ENCODE data around the gene CDKAL1.

CDKAL1 gene

DNA sequence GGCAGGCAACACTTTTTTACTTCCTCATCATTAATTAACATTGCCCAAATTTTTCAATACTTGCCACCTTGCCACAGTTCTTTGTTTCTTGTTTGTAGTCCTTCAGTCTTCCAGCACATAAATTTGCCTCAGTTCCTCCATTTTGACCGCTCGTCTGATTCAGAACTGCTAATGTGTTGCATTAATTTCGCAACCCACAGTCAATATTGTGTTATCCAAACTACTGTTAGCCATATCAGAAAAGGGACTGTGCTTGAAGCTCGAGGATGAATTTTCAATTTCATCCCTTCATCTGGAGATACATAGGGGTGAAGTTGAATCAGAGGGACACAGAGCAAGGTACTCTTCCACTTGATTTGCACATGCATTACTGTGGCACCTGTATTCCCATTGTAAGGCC, 421.5 kb downstream of the CDKAL1 start:
- DNase-seq (ENCODE audit: low read depth, low spot score) = no peak

DNA sequence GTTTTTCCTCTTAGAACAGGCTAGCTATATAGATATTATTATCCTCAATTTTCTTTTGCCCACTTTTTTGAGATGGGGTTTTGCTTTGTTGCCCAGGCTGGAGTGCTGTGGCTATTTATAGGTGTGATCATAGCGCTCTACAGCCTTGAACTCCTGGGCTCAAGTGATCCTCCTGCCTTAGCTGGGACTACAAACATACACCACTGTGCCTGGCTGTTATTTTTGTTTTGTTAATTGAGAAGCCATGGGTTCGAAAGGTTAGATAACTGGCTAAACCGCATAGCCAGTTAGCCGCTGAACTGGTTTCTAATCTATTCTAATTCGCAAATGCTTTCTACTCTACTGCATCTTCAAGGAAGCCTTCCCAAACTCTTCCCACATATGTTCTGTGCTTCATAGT, 425.8 kb downstream of the CDKAL1 start:
- DNase-seq (ENCODE audit: low read depth, low spot score) = no peak

DNA sequence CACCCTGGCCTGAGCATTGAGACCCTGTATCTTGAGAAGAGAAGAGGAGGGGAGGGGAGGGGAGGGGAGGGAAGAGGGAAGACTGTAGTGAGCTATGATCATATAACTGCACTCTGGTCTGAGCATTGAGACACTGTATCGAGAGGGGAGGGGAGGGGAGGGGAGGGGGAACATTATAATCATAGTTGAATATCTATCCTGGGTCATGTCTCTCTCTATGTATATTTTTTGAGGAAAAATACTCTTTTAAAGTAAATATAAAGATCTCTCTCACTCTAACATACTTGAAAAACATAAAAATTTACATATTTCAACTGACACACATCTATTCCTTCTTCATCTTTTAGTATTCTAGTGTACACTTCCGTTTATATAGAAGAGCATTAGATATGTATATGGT, 431.0 kb downstream of the CDKAL1 start:
- DNase-seq (ENCODE audit: low read depth, low spot score) = no peak

DNA sequence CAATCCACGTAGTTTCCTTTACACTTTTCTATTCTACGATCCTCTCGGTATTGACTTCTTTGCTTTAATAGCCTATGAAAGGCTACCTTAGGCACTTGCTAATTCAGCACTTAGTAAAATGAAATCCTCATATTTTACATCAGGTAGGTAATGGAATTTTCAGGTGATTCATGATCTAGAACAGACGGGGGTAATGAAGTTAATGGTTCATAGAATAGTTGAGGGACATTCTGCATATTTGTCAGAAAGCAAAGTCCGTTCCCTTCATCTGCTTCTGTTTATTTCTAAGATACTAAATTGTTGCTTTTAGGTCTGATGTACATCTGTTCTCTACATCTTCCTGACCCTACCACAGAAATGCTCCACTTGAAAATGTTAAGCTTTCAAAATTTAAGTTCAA, 431.7 kb downstream of the CDKAL1 start:
- no peak for DNase-seq (ENCODE audit: low read depth, low spot score)

DNA sequence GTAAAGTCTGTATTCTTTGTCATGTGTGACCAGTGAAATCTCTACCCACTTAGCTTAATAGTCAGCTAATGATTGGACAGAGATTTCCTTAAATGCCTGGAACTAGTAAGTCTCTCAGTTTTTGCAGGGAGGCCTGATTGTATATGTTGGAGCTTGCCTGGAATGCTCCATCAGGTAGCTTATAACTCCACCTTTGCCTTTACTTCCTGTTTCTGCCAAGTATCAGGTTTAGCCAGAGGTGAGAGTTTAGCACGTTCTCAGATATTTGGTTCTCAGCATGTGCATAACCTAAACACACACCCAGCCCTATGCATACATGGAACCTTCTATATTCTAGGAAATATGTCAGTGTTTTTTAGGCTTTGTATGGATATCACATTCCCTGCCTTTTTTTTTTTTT, 435.3 kb downstream of the CDKAL1 start:
- DNase-seq (ENCODE audit: low read depth, low spot score) = no peak

DNA sequence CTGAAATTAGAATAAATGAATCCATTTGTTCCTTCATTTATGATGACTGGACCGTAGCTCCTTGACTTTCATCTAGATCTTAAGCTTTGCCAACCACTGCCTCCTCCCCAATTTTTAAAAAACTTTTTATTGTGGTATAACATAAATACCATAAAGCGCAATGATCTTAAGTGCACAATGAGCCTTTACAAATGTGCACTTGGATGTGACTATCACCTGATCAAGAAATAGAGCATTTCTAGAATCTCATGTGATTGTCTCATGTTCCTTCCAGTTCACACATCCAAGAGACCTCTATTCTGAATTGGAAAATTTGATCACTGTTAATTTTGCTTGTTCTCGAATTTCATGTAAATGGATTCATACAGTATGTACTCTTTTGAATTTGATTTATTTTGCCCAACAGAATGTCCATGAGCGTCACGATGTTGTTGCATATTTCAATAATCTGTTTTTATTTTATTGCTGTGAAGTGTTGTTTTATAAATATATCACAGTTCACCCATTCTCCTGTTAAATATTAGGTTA, 442.2 kb downstream of the CDKAL1 start:
- no peak for DNase-seq (ENCODE audit: low read depth, low spot score)

DNA sequence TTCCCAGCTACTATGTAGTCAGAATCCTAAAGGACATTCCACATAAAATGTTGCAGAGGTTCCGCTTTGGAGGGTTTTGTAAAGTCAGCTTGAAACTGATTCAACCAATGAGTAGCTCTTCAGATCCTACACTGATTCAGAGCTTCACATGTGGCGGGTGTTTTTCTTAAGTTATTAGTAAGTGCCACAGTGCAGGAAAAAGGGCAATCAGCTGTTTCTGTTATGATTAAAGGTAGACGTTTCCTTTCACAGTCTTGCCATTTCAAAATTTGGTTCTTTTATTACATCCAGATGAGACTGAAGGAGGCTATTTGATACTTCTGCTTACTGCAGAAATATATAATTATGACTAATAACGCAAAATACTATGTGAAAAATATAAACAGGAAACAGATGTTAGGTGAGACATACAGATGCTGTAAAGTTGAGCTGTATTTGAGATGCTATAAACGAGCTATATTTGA, 443.9 kb downstream of the CDKAL1 start:
- no peak for DNase-seq (ENCODE audit: low read depth, low spot score)

DNA sequence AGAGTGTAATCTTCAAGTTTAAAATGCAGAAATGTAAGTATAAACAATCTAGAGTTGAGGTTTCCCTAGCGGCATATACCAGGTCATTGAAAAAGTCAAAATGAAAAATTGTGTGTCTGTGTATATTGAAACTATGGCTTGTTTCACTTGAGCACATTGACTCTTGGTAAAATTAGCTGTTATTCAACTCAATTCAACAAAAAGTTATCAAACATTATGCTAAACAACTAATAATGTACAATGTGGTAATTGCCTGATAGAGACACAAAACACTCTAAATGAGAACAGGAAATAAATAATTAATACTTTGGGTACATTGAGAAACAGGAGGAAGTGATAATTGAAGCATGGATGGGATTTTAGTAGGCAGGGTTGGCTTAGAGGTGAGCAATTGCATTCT, 444.8 kb downstream of the CDKAL1 start:
- DNase-seq (ENCODE audit: low read depth, low spot score) = no peak

DNA sequence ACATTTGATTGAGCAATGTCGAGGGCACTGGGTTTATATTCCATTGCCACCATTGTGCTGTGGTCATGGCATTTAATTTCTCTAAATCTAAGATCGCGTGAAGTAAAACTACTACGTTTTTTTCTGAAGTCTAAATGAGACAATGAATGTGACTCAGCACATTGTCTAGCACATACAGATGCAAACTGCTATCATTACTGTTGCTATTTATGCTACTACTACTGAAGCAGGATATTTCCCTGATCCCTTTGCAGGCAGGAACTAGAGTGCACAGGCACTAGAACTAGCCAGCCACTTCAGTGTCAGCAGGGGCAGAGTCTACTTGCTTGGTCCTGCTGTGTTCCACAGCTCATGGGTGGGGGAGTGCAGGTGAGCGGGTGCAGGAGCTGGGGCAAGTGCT, 449.7 kb downstream of the CDKAL1 start:
- DNase-seq (ENCODE audit: low read depth, low spot score) = no peak

DNA sequence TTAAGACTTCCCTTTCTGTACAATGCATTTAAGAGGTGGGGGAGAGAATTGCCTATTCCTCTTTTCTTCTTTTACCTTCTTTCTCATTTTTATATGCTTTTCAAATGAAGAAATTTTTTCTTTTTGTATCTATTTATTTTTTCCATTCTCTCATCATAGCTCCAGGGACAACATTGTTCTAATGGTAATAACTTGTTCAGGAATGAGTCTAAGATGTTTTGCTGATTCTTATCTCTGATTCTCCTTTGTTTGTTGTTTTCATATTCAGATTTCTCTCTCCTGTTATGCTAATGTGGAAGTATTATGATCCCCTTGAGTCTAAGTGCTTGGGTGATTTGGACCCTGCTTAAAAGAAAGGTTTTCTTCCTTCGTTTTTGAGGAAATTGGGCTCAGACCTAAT, 451.6 kb downstream of the CDKAL1 start:
- no peak for DNase-seq (ENCODE audit: low read depth, low spot score)

DNA sequence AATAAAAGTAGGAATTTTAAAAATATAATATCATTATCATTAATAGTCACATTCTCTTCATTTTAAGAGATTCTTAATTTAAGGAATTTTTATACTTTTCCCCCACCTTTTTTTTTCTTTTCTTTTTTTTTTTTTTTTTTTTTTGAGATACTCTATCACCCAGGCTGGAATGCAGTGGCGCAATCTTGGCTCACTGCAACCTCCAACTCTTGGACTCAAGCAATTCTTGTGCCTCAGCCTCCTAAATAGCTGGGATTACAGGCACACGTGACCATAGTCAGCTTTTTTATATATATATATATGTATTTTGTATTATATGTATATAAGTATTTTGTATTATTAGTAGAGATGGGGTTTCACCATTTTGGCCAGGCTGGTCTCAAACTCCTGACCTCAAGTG, 457.7 kb downstream of the CDKAL1 start:
- DNase-seq (ENCODE audit: low read depth, low spot score) = no peak

DNA sequence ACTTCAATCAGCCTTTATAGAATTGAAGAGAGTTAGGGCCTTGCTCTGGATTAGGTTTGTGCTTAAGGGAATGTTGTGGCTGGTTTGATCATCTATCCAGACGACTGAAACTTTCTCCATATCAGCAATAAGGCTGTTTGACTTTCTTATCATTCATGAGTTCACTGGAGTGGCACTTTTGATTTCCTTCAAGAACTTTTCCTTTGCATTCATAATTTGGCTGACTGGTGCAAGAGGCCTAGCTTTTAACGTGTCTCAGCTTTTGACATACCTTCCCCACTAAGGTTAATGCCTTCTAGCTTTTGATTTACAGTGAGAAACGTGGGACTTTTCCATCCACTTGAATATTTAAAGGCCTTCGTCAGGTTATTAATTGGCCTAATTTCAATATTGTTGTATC, 461.8 kb downstream of the CDKAL1 start:
- DNase-seq (ENCODE audit: low read depth, low spot score) = no peak

DNA sequence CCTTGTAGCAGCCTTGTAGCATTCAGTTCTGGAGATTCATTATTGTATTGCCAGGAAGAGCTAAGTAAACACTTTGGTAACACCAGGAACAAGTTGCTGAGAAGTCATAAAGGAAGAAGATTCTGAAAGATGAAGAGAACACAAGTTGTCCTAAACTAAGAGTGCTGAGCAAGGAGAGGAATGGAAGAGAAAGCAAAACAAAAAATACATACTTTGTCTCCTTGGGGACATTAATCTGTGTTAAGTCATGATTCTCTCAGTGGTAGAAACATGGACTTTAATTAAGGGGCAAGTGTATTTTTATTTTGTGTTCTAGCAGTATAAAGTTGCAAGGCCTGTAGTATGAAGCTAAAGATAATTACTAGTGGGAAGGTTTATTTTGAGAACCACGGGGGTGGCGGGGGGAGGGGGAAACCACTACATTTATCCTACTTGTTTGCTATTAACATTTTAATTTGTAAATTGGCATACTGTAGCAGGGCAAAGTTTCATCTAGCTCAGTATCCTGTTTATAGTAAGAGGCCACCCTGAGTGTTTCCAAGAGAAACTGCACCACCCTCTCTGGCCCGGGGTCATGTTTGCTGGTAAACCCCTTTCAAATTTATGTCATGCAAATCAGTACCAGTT, 463.0 kb downstream of the CDKAL1 start:
- no peak for DNase-seq (ENCODE audit: low read depth, low spot score)

DNA sequence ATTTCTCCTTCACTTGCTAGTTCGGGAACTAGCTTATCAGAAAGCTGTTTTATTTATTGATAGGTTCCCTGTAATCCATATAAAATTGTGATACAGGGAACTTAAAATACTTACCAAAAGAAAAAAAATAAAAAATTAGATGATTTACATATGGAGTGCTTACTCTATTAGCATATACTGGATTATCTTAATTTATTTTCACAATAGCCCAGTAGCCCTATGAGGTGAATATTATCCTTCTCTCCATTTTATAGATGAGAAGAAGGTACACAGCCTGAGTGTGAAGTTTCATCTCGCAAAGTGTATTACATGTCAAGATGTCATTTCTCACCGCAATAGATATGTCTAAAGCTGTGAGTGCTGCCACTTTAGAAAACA, 463.5 kb downstream of the CDKAL1 start:
- no peak for DNase-seq (ENCODE audit: low read depth, low spot score)

DNA sequence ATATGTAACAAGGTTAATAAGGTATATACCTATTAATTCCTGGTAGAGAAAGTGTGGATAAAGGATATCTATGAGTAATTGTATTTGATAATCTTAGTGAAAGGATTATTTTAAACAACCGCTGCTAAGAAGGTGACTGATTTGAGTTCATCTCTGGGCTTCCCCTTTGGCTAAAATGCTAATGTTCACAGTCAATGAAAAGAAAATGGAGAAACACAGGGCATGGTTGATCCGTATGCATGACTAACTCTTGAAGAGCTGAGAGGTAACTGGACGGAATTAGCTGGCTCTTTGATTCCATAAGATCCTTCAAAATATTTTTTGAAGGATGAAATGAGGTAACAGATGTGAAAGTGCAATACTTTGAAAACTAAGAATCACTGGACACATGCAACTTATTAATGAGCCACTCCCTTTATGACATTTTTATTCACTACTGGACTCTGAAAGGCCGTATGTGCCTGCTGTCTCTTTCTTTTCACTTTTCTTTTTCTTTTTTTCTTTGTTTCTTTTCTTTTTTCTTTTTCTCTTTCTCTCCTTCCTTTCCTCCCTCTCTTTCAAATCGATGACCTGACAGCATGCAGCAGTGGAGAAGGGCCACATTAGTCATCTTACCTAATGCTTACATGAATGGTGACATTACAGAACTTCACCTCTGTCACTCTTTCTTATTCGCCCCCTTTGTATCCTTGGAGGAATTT, 464.6 kb downstream of the CDKAL1 start:
- no peak for DNase-seq (ENCODE audit: low read depth, low spot score)

DNA sequence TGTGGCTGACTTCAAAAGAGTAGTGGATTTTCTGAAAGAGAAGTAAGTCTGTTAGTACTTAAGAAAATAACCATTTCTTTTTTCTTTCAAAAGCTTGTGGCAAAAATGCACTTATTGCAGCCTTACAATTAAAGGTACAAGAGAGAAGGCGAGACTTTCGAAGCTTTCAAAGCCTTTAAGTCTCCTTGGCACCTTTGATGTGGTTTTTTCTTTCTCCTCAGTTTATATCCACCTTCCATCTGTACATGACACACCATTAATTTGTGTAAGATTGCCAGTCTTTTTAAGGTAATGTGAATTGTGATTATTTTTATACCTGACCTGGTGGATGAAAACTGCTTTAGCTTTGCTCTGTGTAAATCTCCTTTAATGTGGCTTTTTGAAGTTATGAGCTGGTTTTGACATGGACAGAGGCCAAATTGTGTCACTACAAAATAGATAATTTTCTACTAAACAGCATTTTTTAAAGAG, 466.1 kb downstream of the CDKAL1 start:
- no peak for DNase-seq (ENCODE audit: low read depth, low spot score)

DNA sequence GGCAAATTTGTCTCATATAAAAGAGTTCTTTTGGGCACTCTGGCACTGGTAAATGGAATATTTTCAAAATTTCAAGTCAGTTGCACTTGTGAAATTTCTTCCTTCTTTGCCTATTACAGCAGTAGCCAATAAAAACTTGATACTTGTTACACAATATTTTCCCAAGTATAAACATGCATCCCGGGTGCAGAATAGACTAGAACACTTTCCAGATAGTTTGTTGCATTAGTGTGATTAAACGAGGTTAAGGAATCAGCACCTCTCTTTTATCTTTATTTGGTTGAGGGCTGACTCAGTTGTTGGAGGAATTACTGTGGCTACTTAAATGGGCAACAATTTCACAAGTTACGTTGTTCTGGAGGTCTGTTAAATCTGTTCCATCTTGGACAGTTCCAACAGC, 467.5 kb downstream of the CDKAL1 start:
- DNase-seq (ENCODE audit: low read depth, low spot score) = no peak

DNA sequence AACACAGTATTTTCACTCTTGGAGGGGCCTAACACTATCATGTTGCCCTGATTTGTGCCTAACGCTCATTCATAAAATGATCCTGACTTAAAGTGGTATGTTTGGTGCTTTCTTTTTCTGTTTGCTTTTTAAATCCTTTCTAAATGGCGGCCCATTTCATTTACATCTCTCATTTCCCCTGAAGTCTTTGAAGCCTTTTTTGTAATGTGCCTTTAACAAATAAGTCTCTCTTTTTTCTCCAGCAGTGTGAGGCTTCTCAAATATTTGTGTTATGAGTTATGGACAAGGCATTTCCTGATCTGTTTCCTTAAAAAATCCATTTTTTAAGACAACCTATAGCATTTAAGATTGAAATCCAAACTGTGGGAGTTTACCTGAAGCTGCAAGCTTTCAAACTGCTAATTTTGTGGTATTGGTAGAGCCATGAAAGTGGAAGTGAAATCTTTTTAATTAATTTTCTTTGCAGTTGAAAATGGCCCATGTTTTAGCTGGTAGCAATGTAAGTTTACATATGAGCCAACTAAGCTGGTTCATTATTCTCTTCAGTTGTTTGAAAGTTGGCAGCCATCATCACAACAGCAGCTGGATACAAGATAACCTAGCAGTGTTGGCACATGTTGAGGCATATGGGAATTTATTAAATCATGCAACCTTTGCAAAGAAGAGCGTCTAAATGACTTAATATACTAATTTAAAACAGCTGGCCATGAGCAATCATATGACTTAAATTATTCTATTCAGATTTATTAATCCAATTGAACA, 469.7 kb downstream of the CDKAL1 start:
- DNase-seq (ENCODE audit: low read depth, low spot score) = no peak

DNA sequence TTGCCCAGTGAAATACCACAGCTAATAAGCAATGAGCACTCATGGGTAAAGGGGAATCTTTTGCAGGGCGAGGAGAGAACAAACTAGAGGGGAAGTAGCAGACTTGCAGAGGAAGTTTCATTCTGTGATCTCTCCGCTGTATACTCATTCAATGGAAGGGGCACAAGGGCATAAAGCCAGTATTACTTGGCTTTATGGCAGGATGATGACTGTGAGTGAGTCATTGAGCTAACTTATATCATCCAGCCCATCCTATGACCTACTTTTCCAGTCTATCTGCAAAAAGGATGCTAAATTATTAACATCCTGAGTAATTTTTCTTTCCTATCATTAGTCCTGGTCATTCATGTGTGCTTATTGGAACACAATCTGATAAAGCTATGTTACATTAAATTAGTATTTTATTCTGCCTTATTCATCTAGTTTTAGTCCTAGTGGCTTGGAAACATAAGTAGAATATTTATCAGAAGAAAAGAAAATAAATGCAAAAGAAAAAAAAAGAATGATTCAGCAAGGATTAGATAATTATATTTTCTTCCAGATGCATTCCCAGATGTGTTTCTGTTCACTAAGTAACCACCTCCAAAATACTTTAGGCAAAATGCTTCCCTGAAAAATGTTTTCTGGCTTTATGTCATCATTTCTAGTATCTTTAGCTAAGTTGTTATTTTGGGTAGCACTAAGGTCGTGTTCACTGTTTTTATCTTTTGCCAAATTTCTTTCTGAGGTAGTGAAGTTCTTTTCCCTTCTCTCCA, 471.7 kb downstream of the CDKAL1 start:
- DNase-seq (ENCODE audit: low read depth, low spot score) = no peak

DNA sequence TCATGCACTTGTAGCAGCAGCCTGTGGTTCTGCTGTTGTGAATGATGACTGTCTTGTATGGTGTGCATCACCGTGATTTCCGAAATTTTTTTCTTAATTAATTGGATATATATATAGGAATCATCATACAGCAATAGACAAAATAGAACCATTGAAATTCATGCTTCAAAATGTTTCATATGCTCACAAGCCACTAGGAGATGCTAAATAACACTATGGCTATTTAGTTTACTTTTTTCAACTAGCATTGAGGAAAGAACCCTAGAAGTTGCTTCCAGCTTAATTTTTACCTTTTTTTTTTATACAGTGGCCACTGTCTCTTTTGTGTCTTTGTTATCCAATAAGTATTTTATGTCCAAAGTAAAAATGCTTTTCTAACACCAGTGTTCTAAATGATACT, 485.4 kb downstream of the CDKAL1 start:
- no peak for DNase-seq (ENCODE audit: low read depth, low spot score)

DNA sequence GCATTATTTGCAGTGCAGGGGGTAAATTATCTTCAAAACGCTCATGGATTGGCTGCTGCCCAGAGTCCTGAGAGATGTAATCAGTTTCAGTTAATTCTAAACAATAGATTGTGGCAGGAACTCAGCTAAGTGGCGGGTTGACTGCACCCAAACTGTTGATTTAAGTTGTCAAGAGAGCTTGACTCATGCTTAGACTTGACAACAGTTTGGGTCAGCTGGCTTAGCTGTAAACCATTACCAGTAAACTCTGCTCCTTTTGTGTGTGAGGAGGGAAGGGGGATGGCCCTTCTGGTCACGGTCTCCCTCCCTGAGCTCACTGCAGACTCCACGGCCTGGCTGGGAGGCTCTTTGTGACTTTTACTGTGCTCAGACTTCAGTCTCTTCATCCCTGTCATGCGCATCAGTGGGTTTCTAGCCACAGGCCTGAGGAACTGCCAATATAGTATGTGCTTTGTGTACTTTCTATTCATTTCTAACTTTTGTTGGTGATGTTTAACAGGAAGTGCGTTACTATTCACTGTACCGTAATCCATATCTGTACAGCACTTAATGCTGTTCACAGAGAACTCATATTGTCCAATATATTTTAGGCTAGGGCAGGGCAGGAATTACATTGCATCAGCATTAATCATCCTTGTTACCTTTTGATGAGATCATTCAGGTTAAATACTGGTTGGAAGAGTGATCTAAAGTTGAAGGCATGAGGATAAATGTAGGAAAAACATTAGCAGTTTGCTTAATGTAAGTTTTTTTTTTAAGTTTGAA, 488.3 kb downstream of the CDKAL1 start:
- DNase-seq (ENCODE audit: low read depth, low spot score) = no peak
